Fibroblast of the conjunctiva (primary cell): Measurements from ENCODE around the gene CENPW.
A peak's percentile ranks its signal among the peaks of the same experiment; 100 is the strongest.

Experiments
- DNase-seq: peaks from one replicate; pipeline ENCODE4 v3.0.0-alpha.2; 2010; ENCODE audit warnings: low read depth

The CENPW gene

GRCh38 chr6:126374372-126374771, 34.5 kb downstream of the CENPW start:
- no peak for DNase-seq

GRCh38 chr6:126376682-126377081, 36.8 kb downstream of the CENPW start:
- DNase-seq = no peak

GRCh38 chr6:126377594-126378153, 37.8 kb downstream of the CENPW start:
- no peak for DNase-seq

- no peak for DNase-seq
Observed at GRCh38 chr6:126380072-126380583, 40.2 kb downstream of the CENPW start.

GRCh38 chr6:126381498-126381897, 41.6 kb downstream of the CENPW start:
- DNase-seq = no peak

GRCh38 chr6:126383203-126383602, 43.3 kb downstream of the CENPW start:
- no peak for DNase-seq

GRCh38 chr6:126385536-126385935, 45.6 kb downstream of the CENPW start:
- DNase-seq = no peak

GRCh38 chr6:126388104-126388598, 48.2 kb downstream of the CENPW start:
- DNase-seq = peak; percentile 48

- no peak for DNase-seq
Observed at GRCh38 chr6:126396131-126396530, 56.2 kb downstream of the CENPW start.
